ENCODE data around the gene MTCL3.
A peak's percentile ranks its signal among the peaks of the same experiment; 100 is the strongest.
"Not testable (repeated sequence)": the region's sequence is repeated elsewhere in the genome, so short reads cannot be mapped to it uniquely, and the experiment has no call there.

MTCL3 gene

DNA sequence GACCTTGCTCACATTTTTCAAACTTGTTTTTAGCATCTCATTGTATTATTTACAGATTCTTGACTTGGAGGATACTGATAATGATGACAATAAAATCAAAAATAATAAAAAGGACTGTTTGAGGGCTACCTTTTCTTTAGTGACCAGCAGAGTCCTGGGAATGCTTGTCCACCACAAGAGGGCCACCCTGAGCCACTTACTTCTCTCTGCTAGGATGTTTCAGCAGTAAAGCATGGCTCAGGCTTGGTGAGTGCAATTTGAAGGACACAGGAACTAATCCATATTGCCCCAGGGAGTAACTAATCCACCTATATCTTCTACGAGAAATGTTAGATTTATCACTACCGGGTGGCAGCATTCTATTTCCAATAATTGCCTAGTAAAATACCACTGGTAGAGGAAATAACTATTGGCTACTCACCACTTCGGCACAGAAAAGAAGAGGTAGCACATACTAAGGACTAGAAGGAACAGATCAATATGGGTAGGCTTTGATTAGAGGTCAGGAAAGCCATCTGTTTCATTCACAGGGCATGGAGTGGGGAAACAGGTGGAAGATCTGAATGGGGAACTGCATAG lies 54.2 kb downstream of the MTCL3 start:
- peak; percentile 75 for DNase-seq

DNA sequence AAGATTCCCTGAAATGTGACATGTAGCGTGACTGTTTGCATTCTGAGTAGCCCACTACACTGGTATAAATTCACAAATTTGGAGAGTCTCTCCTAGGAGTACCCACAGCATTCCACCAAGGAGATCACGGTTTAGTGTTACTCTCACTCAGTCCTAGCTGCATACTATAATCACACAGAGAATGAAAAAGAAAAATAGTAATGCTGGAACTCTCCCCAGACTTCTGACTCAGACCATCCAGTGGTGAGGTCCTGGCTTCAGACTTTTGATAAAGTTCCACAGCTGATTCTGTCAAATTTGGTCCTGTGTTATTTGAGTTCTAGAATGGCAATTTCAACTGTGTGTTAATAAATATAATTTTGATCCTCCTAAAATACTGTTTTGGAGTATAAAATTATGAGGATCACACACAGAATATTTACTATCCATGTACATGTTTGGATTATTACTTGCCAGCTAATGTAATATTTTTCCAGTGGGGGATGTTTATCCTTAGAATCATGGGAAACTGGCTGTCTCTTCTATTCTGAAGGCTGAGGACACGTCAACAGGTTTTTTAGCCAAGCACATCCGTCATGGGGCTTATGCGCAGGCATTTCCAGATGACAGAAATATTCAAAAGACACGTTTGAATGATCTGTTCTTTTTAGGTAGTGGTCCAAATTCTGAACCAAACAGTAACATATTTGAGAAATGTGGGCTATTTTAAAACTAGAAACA lies 54.8 kb downstream of the MTCL3 start:
- DNase-seq = no peak

DNA sequence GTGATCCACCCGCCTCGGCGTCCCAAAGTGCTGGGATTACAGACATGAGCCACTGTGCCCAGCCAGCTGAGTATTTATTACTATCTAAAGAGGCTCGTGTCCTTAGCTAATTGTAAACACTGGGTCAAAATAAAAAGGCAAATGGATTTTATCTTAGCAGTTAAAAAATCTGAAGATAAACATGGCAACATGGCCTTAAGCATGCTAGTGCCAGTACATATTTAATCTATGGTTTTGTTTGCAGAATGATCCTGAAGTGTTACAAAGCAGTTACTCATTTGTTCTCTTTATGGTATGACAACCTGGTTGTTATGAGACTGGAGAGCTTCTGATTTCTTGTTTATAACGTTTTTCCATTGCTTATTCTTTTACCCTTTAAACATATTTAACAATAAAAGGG lies 56.1 kb downstream of the MTCL3 start:
- no peak for DNase-seq

DNA sequence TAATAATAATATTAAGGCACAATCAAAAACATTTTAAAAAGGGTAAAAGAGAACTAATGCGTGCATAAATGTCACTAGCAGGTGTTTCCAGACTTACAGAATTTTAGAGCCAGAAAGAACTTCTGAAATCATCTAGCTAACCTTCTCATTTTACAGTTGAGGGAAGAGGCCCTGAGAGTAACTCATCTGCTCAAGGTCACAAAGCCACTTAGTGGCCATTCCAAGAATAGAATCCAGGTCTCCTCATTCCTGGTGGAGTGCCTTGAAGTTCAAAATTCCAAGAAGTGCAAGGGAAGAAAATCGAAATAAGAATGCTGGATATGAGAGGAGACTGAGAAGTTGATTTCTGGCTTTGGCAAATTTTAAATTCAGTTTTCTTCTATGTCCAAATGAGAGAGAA lies 56.8 kb downstream of the MTCL3 start:
- DNase-seq = no peak

DNA sequence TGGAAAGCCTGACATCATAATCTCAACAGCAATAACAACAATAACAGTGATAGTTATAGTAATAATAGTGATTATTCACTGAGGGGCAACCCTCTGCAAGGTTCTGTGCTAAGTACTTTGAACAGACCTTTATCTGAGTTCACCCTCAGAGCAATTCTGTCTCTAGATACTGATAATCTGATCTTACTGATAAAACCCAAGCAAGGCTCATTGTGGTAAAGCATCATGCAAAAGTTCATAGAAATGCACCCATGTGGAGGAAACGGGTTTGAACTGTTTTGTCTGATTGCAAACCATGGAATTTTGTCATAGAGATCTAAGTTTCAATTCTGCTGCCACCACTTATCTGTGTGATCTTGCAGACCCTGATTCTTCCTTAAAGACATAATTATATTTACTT lies 58.7 kb downstream of the MTCL3 start:
- no peak for DNase-seq

DNA sequence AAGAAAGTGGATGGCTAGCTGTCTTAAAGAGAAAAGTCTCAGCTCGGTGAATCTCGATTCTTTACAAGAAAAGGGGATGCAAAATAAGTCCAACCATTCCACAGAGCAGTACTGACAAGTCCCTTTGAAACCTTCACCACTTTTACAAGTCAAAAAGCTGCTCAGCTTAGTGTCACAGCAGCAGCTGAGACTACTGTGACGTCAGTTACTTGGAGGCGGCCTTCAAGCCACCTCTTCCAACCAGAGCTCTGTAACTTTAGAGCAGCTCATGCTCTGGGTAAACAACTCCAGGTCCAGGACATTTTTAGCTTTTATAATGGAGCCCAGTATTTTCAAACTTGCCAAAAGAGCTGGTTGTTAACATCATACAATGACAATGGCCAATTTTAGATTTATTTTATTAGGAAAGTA lies 59.9 kb downstream of the MTCL3 start, which contains the start of gene KIAA0408:
Gene KIAA0408 (minus strand): TSS at position 159 of the 411 bp plus-strand sequence. CDS start 5,408 bp downstream, outside the sequence.
- DNase-seq = no peak

DNA sequence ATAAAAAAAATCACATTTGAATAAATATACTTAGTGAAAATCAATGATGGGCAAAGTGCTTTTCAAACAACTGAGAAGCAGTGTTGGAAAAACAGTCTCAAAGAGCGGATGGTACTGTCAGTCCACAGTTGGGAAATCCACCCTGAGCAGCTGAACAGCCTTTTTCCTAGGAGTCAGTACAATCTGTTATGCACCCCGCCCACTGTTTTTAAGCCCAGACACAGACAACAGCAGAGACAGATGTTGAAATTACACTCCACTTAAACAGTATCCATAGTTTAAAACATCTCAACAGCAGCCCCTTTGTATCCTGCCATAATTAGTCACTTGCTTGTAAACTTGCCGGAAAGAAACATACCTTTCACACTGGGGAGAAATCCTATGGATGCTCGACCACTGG lies 60.3 kb downstream of the MTCL3 start:
- DNase-seq = no peak

DNA sequence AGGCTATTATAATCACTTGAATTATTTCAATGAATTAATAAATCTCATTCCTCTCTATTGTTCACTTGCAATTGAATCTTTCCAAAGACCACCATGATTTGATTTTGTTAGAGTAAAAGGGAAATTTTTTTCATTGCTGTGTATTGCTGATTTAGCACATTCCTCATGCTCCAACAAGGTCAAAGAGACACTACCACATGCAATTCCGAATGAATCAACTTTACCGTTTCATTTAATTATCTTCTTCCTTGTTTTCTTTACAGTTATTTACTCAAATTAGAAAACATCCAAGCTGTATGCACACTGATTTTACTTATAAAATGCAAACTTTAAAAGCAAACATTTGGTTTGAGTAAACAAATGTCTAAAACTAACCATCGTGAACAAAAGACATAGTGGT lies 60.9 kb downstream of the MTCL3 start:
- DNase-seq = no peak

DNA sequence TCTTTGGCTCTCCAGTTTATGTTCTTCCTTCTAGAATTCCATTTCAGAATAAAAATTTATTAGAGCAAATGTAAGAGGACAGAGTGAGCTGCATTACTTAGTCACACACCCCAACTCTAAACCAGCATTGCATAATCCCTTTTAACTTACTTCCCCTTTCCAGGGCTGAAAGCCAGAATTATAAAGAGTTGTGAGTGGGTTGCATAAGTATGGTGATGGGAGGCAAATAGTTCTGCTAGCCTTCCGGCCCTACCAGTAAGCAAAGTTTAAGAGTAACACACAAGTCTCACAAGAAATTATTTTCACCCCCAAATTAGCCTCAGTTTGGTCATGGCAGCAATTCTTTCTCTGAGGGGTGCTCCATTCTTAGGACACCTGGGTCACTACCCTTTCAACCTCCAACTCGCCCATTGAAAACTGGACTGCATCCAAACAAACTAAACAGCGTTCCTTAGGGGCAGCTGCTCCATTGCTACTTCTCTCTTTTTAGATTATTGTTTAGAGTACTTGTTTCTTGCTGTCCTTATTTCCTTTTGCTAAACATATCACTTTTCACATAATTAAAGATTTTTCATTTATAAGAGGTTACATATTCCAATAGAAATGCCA lies 61.6 kb downstream of the MTCL3 start:
- DNase-seq = no peak

DNA sequence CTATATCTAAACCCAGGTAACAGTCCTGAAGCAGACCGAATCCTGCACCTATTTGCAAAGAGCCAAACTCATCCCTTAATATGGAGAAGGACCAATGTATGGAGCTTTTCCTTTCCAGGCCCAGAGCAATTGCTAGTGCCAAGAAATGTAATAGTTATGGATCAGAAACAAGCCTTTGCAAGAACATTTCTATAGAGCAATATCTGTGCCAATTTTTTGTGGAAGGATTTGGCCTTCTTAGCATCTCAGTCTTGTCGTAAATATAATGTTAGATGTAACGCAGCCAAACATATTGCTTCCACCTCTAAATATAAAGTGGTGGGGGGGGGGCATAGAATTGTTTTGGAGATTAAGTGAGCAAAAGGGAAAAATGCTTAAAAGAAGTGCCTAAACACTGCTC lies 62.7 kb downstream of the MTCL3 start:
- DNase-seq = no peak

DNA sequence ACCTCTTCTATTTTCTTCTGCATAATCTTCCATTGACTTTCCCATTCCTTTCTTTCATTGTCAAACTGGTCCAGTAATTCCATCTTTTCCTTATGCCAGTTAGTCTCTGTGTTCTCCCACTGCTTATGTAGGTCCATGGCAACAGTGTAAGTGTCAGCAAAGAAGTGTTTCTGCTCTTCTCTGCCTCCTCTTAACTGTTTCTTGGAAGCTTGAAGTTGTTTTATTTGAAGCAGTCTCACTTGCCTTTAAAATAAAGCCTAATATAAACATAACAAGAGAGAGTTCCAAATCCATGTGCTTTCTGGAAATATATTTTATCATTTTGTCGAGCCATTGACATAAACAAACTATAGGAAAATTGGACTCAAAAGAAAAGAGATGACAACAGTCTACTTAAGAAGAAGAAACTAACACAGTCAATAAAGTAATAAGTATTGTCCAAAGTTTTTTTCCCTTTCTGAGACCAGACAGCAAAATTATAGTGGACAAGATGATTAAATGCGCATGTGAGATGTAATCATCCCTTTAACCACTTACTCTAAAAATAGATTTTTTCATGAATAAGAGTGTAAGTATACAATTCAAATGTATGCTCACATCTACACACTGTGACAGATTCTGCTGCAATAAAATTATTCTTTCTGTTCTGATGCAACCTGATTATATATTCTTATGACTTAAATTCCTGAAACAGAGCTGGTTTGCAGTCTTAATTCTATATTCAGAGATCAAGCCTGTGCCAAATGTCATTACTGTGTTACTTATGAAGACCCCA lies 65.1 kb downstream of the MTCL3 start:
- DNase-seq = no peak

DNA sequence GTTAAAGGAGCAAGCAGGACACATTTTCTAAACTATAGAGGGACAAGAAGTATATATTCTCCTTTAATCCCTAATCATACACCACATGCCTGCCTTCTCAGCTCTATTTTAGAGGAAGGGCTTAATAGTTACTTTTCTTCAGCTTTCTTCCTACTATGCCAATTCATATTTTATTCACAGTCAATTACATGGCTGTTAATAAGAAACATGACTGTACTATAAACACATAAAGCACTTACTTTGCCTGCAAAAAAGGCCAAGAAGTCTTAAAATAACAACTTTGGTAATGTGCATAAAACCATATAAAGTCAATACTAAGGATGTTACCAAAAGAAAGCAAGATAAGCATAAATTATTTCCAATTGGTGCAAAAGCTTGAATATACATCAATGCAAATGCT lies 66.3 kb downstream of the MTCL3 start:
- DNase-seq = no peak

DNA sequence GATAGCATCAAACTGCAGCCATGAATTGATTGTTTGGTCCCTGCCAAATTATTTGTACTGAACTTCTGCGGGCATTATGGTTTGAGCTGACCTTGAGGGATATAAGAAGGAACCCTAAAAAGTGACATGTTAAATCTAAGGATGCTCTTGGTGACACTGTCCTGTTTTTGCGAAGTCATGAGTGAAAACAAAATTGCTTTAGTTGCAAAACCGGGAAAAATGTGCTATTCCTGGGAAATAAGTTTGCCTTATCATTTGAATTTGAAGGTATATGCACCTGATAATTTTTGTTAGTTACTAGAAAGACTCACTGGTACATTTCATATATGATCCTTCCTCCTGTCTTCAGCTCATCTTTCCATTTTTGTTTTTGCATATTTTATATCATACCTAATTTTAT lies 67.7 kb downstream of the MTCL3 start:
- no peak for DNase-seq

DNA sequence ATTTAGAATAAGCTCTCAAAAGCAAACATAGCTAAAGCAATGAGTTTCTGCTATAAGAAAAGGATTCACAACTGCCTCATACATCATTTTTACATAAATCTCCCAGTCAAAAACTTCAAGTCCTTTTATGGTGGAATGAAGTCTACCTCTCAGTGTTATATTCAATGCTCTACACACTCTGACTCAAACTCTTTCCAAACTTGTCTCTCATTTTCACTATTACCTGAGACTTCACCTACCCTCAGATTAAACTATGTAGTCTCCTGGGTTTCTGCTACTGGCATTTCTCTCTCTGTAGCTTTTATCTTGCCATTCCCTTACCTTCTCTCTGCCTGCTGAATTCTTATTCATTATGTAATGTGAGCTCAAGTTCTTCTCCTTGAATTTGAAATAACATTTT lies 71.4 kb downstream of the MTCL3 start:
- no peak for DNase-seq

DNA sequence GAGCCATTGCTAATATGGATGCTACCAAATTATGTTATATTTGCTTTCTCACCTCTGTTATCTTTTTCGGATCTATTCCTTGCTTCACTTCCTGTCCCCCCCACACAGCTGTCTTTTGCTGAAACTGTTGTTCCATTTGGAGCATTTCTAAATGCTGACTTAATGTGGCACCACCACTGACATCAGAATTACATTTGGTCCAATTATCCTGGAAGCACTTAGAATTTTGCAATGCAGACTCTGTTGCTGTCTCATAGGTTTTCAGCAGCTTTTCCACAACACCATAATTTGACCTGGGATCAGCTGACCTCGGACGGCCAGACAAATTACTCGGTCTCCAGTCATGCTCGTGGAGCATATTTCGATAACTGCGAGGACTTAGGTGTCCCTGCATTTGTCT lies 72.8 kb downstream of the MTCL3 start:
- no peak for DNase-seq

DNA sequence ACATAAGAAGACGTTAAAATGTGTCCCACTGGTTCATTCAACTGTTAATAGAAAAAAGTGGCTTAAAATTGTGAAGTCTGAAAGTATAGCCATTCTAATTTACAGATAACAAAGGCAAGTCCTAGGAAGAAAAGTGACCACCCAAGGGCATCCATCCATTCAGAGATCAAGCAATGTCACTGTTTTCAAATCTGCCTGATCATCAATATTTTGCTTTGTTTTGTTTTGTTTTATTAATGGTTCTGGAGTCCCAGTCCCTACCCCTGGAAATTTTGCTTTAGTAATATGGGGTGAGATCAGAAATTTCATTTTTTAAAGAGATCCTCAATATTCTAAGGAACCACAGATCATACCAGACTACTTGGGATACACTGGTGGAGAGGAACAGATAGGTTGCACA lies 77.3 kb downstream of the MTCL3 start:
- no peak for DNase-seq

DNA sequence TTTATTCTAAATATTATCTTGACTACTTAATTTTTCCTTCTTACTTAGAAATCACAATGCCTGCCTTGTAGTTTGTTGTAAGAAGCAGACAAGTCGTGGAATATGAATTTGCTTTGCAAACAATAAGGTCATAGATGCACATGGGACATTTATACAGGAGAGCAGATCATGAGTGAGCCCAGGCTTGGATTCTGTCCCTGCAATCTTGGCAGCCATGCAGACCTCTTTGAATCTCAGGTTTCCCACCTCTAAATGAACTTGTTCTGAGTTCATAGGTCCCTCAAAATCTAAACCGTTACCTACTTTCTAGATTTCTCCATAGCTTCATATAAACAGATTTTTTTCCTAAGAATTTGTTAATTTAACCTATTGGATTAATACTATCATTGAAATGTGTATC lies 79.4 kb downstream of the MTCL3 start:
- no peak for DNase-seq

DNA sequence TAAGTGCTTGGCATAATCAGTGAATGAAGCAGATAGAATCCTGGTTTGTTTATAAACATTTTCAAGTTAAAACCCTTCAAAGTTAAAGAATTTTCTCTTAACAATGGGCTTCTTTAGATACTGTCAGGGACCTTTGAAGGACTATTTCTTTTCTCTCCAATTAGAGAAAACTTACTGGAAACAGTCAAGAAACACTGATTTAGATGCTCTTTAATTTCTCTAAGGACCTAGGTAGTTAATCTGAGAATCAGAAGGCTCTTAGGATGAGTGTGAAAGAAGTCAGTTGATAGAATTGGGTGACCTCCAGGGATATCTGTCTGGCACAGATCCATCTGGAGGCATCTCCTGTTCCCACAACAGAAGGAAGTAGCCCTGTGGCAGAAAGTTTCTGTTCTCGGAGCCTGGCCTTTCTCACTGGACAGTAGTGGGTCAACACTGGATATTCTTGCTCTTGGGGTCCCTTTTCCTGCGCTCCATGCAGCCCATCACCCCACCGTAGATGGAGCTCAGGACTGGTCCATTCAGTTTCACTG lies 82.5 kb downstream of the MTCL3 start:
- no peak for DNase-seq

DNA sequence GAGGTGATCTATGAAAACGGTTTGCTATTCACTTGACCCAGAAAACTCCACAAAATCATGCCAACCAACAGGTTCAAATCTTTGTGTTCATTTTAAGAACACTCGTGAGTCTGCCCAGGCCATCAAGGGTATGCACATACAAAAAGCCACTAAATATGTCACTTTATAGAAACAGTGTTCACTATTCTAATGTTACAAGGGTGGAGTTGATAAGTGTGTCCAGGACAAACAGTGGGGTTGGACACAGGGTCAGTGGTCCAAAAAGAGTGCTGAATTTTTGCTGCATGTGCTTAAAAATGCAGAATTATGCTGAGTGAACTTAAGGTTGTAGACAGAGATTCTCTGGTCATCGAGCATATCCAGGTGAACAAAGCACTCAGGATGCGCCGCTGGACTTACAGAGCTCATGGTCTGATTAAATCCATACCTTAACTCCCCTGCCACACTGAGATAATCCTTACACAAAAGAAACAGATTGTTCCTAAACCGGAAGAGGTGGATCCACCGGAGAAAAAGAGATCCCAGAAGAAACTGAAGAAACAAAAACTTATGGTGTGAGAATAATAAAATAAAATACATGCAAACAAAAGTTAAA lies 83.4 kb downstream of the MTCL3 start:
- no peak for DNase-seq

DNA sequence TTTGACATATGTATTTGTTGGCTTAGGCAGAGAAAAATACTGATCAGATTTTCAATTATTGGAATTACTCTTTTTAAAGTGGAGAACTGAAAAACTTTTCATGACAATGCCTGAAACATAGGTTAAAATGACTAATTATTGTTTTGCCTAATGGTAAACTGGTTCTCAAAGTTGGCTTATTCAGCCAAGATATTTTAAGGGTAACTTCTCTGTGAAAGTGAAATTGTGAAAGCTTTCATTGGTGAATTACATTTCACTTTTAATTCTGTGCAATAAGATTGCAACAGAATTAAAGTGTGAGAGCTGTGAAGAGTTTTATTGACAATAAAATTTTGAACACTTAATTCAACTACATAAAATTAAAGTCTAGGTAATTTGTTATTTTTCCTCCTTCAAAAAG lies 84.5 kb downstream of the MTCL3 start:
- no peak for DNase-seq

DNA sequence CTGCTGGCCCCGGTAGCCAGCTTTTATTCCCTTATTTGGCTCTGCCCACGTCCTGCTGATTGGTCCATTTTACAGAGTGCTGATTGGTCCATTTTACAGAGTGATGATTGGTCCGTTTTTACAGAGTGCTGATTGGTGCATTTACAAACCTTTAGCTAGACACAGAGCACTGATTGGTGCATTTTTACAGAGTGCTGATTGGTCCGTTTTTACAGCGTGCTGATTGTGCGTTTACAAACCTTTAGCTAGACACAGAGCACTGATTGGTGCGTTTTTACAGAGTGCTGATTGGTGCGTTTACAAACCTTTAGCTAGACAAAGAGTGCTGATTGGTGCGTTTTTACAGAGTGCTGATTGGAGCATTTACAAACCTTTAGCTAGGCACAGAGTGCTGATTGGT lies 90.6 kb downstream of the MTCL3 start:
- not testable (repeated sequence) for DNase-seq

DNA sequence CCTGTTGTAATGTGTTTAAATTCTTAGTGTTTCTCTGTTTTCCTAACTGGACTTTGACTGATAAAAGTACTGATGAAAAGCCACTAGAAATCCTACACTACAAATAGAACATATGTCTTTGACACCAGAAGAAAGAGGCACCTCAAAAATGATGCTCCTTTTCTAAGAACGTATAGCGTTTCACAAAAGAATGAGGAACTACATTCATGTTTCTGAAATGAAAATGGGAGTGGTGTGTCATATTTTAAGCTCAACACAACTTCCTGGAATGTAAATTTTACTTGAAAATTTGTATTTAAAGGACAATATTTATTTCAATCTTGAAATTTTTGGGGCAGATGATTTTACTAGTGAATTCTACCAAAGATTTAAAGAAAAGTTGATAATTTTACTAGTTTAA lies 95.2 kb downstream of the MTCL3 start:
- DNase-seq = no peak
